Mucosa of rectum (tissue), 2 donors: Measurements from ENCODE around the gene FBXL15.
"Not testable (repeated sequence)": the region's sequence is repeated elsewhere in the genome, so short reads cannot be mapped to it uniquely, and the experiment has no call there.

Experiments
- H3K27ac ChIP-seq, 2 donors: one replicate each; pipeline ENCODE4 v1.7.0; 2013; ENCODE audit warnings: inconsistent platforms in 2 of 2, low read depth in 2 of 2, low read length in 2 of 2
- H3K27me3 ChIP-seq, 2 donors: one replicate each; pipeline ENCODE4 v1.7.0; 2013; ENCODE audit warnings: low read length in 2 of 2; ENCODE audit not compliant: control insufficient read depth in 2 of 2, insufficient read depth in 2 of 2
- H3K36me3 ChIP-seq, 2 donors: one replicate each; pipeline ENCODE4 v1.7.0; 2013; ENCODE audit warnings: low read length in 2 of 2; ENCODE audit not compliant: control insufficient read depth in 2 of 2, insufficient read depth in 2 of 2
- H3K4me1 ChIP-seq, 2 donors: one replicate each; pipeline ENCODE4 v1.7.0; 2013; ENCODE audit warnings: low read length in 2 of 2, mild to moderate bottlenecking in 1 of 2; ENCODE audit not compliant: control insufficient read depth in 2 of 2, insufficient read depth in 2 of 2
- H3K4me3 ChIP-seq, 2 donors: one replicate each; pipeline ENCODE4 v1.7.0; 2013; ENCODE audit warnings: low read length in 2 of 2
- H3K9ac ChIP-seq, 2 donors: one replicate each; pipeline ENCODE4 v1.7.0; 2013; ENCODE audit warnings: low read length in 2 of 2, low read depth in 1 of 2, mild to moderate bottlenecking in 1 of 2
- H3K9me3 ChIP-seq, 2 donors: one replicate each; pipeline ENCODE4 v1.7.0; 2013; ENCODE audit warnings: low read length in 2 of 2; ENCODE audit not compliant: control insufficient read depth in 2 of 2
- donor health status: healthy.
- donor health status: Normal muscosa, but diverticular disease.

The FBXL15 gene

GRCh38 chr10:102454662-102455487 is 34.2 kb downstream of the FBXL15 start:
- H3K27me3 ChIP-seq, H3K4me3 ChIP-seq, H3K27ac ChIP-seq, H3K9me3 ChIP-seq, H3K36me3 ChIP-seq, H3K9ac ChIP-seq: not testable (repeated sequence)
- peaks cover 12 to 14% of the 10 kb centered on the region in 2 donors for H3K4me1 ChIP-seq

GRCh38 chr10:102455893-102456471 is 35.3 kb downstream of the FBXL15 start:
- Histone ChIP-seq H3K36me3 (peaks cover 0 to 8% of the 10 kb centered on the region in 2 donors), H3K9me3 (no peaks in the 10 kb centered on the region), H3K27ac (no peak overlapping the region), H3K27me3 (no peaks in the 10 kb centered on the region), H3K4me1 (peaks cover 13 to 15% of the 10 kb centered on the region in 2 donors), H3K9ac (no peak overlapping the region), H3K4me3 (no peak overlapping the region)

- Histone ChIP-seq H3K27me3 (no peaks in the 10 kb centered on the region), H3K27ac (no peak overlapping the region), H3K9me3 (no peaks in the 10 kb centered on the region), H3K9ac (no peak overlapping the region), H3K4me3 (no peak overlapping the region), H3K4me1 (peaks cover 16 to 17% of the 10 kb centered on the region in 2 donors), H3K36me3 (peaks cover 0 to 8% of the 10 kb centered on the region in 2 donors)
Observed at GRCh38 chr10:102457591-102458150, 37.0 kb downstream of the FBXL15 start.

GRCh38 chr10:102458656-102459055 is 38.0 kb downstream of the FBXL15 start:
- Histone ChIP-seq H3K4me1 (peaks cover 18 to 25% of the 10 kb centered on the region in 2 donors), H3K36me3 (peaks cover 0 to 8% of the 10 kb centered on the region in 2 donors), H3K9ac (no peak overlapping the region), H3K4me3 (no peak overlapping the region), H3K9me3 (no peaks in the 10 kb centered on the region), H3K27me3 (no peaks in the 10 kb centered on the region), H3K27ac (no peak overlapping the region)

GRCh38 chr10:102460836-102461186 is 40.2 kb downstream of the FBXL15 start:
- Histone ChIP-seq H3K27ac (no peak overlapping the region), H3K27me3 (no peaks in the 10 kb centered on the region), H3K9ac (peak overlapping the region; percentile 42 to 65), H3K4me3 (peak overlapping the region; percentile 72 to 74), H3K9me3 (no peaks in the 10 kb centered on the region), H3K36me3 (peaks cover 0 to 6% of the 10 kb centered on the region in 2 donors), H3K4me1 (peaks cover 18 to 27% of the 10 kb centered on the region in 2 donors)

GRCh38 chr10:102461187-102462054 is 40.8 kb downstream of the FBXL15 start:
- H3K9me3 ChIP-seq: no peaks in the 10 kb centered on the region
- H3K9ac ChIP-seq: peak overlapping the region; percentile 42 to 65
- H3K36me3 ChIP-seq: no peaks in the 10 kb centered on the region
- peaks cover 18 to 27% of the 10 kb centered on the region in 2 donors for H3K4me1 ChIP-seq
- no peak overlapping the region for H3K27ac ChIP-seq
- H3K27me3 ChIP-seq: no peaks in the 10 kb centered on the region
- H3K4me3 ChIP-seq: peak overlapping the region; percentile 72 to 74

GRCh38 chr10:102462512-102463054 is 41.9 kb downstream of the FBXL15 start:
- H3K27ac ChIP-seq: no peak overlapping the region
- H3K9me3 ChIP-seq: no peaks in the 10 kb centered on the region
- no peaks in the 10 kb centered on the region for H3K36me3 ChIP-seq
- peak overlapping the region in 1 of 2 donors; percentile 33 for H3K4me3 ChIP-seq
- peaks cover 18 to 29% of the 10 kb centered on the region in 2 donors for H3K4me1 ChIP-seq
- peak overlapping the region in 1 of 2 donors; percentile 41 for H3K9ac ChIP-seq
- H3K27me3 ChIP-seq: no peaks in the 10 kb centered on the region

GRCh38 chr10:102463983-102464382 is 43.3 kb downstream of the FBXL15 start:
- Histone ChIP-seq H3K27me3 (no peaks in the 10 kb centered on the region), H3K9me3 (no peaks in the 10 kb centered on the region), H3K9ac (no peak overlapping the region), H3K4me3 (no peak overlapping the region), H3K4me1 (peaks cover 18 to 29% of the 10 kb centered on the region in 2 donors), H3K36me3 (no peaks in the 10 kb centered on the region), H3K27ac (no peak overlapping the region)

- H3K27ac ChIP-seq: no peak overlapping the region
- no peaks in the 10 kb centered on the region for H3K9me3 ChIP-seq
- H3K4me1 ChIP-seq: peaks cover 18 to 29% of the 10 kb centered on the region in 2 donors
- no peak overlapping the region for H3K9ac ChIP-seq
- H3K4me3 ChIP-seq: no peak overlapping the region
- no peaks in the 10 kb centered on the region for H3K36me3 ChIP-seq
- H3K27me3 ChIP-seq: no peaks in the 10 kb centered on the region
Observed at GRCh38 chr10:102465466-102465865, 44.8 kb downstream of the FBXL15 start.
